ENCODE results near the gene ZNF70. TPM values are rescaled to one million over a fixed set of nuclear protein-coding genes. Genes with fewer than 3 reads are reported as not detected.

ZNF70 gene
- total RNA-seq, 1 experiment from 2014 or later, result 6.5 TPM

- no peak overlapping the region for H3K27ac Mint-ChIP-seq (ENCODE audit: unreplicated experiment)
- no peak for DNase-seq
- intact Hi-C loops (cut with micrococcal nuclease; ENCODE audit: unreplicated experiment), result no loop called here
- no TSS peak for BruUV-seq (replicated peaks)
- CTCF ChIA-PET, result interaction anchor here (0.6 kb wide), 1 partner anchor 95 kb away, joined by 3 read pairs; no protein-coding TSS in a partner anchor
- H3K27me3 Mint-ChIP-seq (ENCODE audit: unreplicated experiment), result no peaks in the 10 kb centered on the region
- peaks cover 7% of the 10 kb centered on the region for H3K4me1 Mint-ChIP-seq (ENCODE audit: low read depth, unreplicated experiment)
- H3K4me3 Mint-ChIP-seq (ENCODE audit: low read depth, unreplicated experiment), result no peak overlapping the region
- peaks cover 27% of the 10 kb centered on the region for H3K36me3 Mint-ChIP-seq (ENCODE audit: insufficient read depth, unreplicated experiment)
- no peaks in the 10 kb centered on the region for H3K9me3 Mint-ChIP-seq (ENCODE audit: low read depth, unreplicated experiment)
- no peak for TF ChIP-seq CTCF (IDR thresholded peaks at IDR 0.05; ENCODE audit: unreplicated experiment)
Observed at GRCh38 chr22:23754980-23755636, 4.2 kb upstream of the ZNF70 start.

- H3K4me3 Mint-ChIP-seq (ENCODE audit: low read depth, unreplicated experiment), result no peak within 1 kb of the TSS
- intact Hi-C loops (cut with micrococcal nuclease; ENCODE audit: unreplicated experiment), result no loop called here
- no peak within 1 kb of the TSS for H3K27ac Mint-ChIP-seq (ENCODE audit: unreplicated experiment)
- peaks cover 14% of the 10 kb centered on the region for H3K4me1 Mint-ChIP-seq (ENCODE audit: low read depth, unreplicated experiment)
- TF ChIP-seq CTCF (IDR thresholded peaks at IDR 0.05; ENCODE audit: unreplicated experiment), result no peak
- DNase-seq, result no peak
- no peaks in the 10 kb centered on the region for H3K27me3 Mint-ChIP-seq (ENCODE audit: unreplicated experiment)
- CTCF ChIA-PET, result no interaction called here
- no peaks in the 10 kb centered on the region for H3K9me3 Mint-ChIP-seq (ENCODE audit: low read depth, unreplicated experiment)
- H3K36me3 Mint-ChIP-seq (ENCODE audit: insufficient read depth, unreplicated experiment), result peaks cover 26% of the 10 kb centered on the region
- no TSS peak for BruUV-seq (replicated peaks)
Observed at GRCh38 chr22:23754220-23754919, 3.5 kb upstream of the ZNF70 start, which contains the start of gene VPREB3. VPREB3 (minus strand) TSS chr22:23754425; CDS start chr22:23754363, 62 bp downstream.

GRCh38 chr22:23753385-23753784, 2.5 kb upstream of the ZNF70 start:
- Mint-ChIP-seq H3K4me3 (ENCODE audit: low read depth, unreplicated experiment) (no peak overlapping the region), H3K9me3 (ENCODE audit: low read depth, unreplicated experiment) (no peaks in the 10 kb centered on the region), H3K36me3 (ENCODE audit: insufficient read depth, unreplicated experiment) (peaks cover 26% of the 10 kb centered on the region), H3K27me3 (ENCODE audit: unreplicated experiment) (no peaks in the 10 kb centered on the region), H3K4me1 (ENCODE audit: low read depth, unreplicated experiment) (peaks cover 15% of the 10 kb centered on the region), H3K27ac (ENCODE audit: unreplicated experiment) (no peak overlapping the region)
- no peak for DNase-seq
- no peak for TF ChIP-seq CTCF (IDR thresholded peaks at IDR 0.05; ENCODE audit: unreplicated experiment)
- intact Hi-C loops (cut with micrococcal nuclease; ENCODE audit: unreplicated experiment), result no loop called here
- BruUV-seq (replicated peaks), result no TSS peak
- CTCF ChIA-PET, result no interaction called here

- Mint-ChIP-seq H3K27me3 (ENCODE audit: unreplicated experiment) (no peaks in the 10 kb centered on the region), H3K4me1 (ENCODE audit: low read depth, unreplicated experiment) (peaks cover 15% of the 10 kb centered on the region), H3K9me3 (ENCODE audit: low read depth, unreplicated experiment) (no peaks in the 10 kb centered on the region), H3K27ac (ENCODE audit: unreplicated experiment) (peak overlapping the region; percentile 78), H3K36me3 (ENCODE audit: insufficient read depth, unreplicated experiment) (peaks cover 26% of the 10 kb centered on the region), H3K4me3 (ENCODE audit: low read depth, unreplicated experiment) (peak overlapping the region; percentile 90)
- TF ChIP-seq CTCF (IDR thresholded peaks at IDR 0.05; ENCODE audit: unreplicated experiment), result no peak
- DNase-seq, result no peak
- CTCF ChIA-PET, result no interaction called here
- intact Hi-C loops (cut with micrococcal nuclease; ENCODE audit: unreplicated experiment), result no loop called here
- BruUV-seq (replicated peaks), result no TSS peak
Observed at GRCh38 chr22:23752750-23753149, 1.8 kb upstream of the ZNF70 start.
